H1 (cell line): Measurements from ENCODE around the gene MTX1. TPM values are rescaled to one million over a fixed set of nuclear protein-coding genes. Genes with fewer than 3 reads are reported as not detected.

Source experiments
- CTCF ChIA-PET: fragments of 300-600 bp; sonication (Branson Sonifier 250); formaldehyde crosslinking; loops from one replicate; lab custom pipeline; 2021; ENCODE audit not compliant: partially characterized antibody; lab: Charles Lee
- POLR2A ChIA-PET: fragments of 300-600 bp; sonication (Branson Sonifier 250); formaldehyde crosslinking; loops from one replicate; lab custom pipeline; 2021; ENCODE audit warnings: inconsistent platforms; ENCODE audit not compliant: partially characterized antibody; lab: Charles Lee
- DNase-seq, 2 experiments: peaks; one replicate each; pipeline versions ENCODE4 v3.0.0 to v3.0.0-alpha.2; 2010 to 2022; ENCODE audit warnings: low spot score in 2 of 2, low read depth in 1 of 2, mixed read lengths in 1 of 2
- FAIRE-seq: peaks from 2 replicates; lab custom pipeline; 2011; peaks lifted over from hg19 to GRCh38; lab: Jason Lieb, UNC
- H2AFZ ChIP-seq: 2 replicates; pipeline ENCODE4 v1.8.1; 2012; ENCODE audit warnings: low read length, inconsistent platforms
- H2AK5ac ChIP-seq: 2 replicates; pipeline ENCODE4 v1.6.1; 2013; ENCODE audit warnings: low read depth, low read length
- H2BK120ac ChIP-seq: replicated peaks from 2 replicates; pipeline ENCODE3; 2013; ENCODE audit warnings: low read depth, low read length, inconsistent platforms
- H2BK12ac ChIP-seq: 2 replicates; pipeline ENCODE4 v1.6.1; 2013; ENCODE audit warnings: low read depth, low read length
- H2BK15ac ChIP-seq: 2 replicates; pipeline ENCODE4 v1.6.1; 2013; ENCODE audit warnings: low read length
- H2BK20ac ChIP-seq: 2 replicates; pipeline ENCODE4 v1.6.1; 2013; ENCODE audit warnings: low read length
- H2BK5ac ChIP-seq: 2 replicates; pipeline ENCODE4 v1.6.1; 2013; ENCODE audit warnings: low read depth, low read length
- H3K14ac ChIP-seq: 2 replicates; pipeline ENCODE4 v1.6.1; 2013; ENCODE audit warnings: inconsistent platforms; ENCODE audit not compliant: insufficient read length
- H3K18ac ChIP-seq: 2 replicates; pipeline ENCODE4 v1.6.1; 2013; ENCODE audit warnings: low read length; ENCODE audit errors: extremely low read depth
- H3K23ac ChIP-seq: 2 replicates; pipeline ENCODE4 v1.6.1; 2013; ENCODE audit warnings: inconsistent platforms; ENCODE audit not compliant: insufficient read length
- H3K23me2 ChIP-seq: 2 replicates; pipeline ENCODE4 v1.6.1; 2013; ENCODE audit warnings: low read depth, low read length
- H3K27ac ChIP-seq: 2 replicates; pipeline ENCODE4 v1.6.1; 2011; ENCODE audit warnings: low read depth, low read length, inconsistent platforms
- H3K27me3 ChIP-seq, 4 experiments: replicated peaks in 1 of 4; 1 replicate in 1 of 4; 2 replicates in 3 of 4; pipeline versions ENCODE4 v1.6.1 to v1.8.1; 2011 to 2013; ENCODE audit warnings: low read length in 3 of 4, mild to moderate bottlenecking in 3 of 4, inconsistent platforms in 2 of 4, mixed read lengths in 2 of 4, moderate library complexity in 1 of 4; ENCODE audit not compliant: control insufficient read depth in 3 of 4, insufficient read depth in 3 of 4; ENCODE audit errors: extremely low read depth in 1 of 4
- H3K36me3 ChIP-seq, 4 experiments: 2 replicates each; pipeline versions ENCODE4 v1.6.1 to v1.8.1; 2011 to 2013; ENCODE audit warnings: mild to moderate bottlenecking in 4 of 4, low read length in 3 of 4, moderate library complexity in 2 of 4, control low read depth in 1 of 4, inconsistent platforms in 1 of 4; ENCODE audit not compliant: insufficient read depth in 4 of 4, control insufficient read depth in 2 of 4
- H3K4ac ChIP-seq: replicated peaks from 2 replicates; pipeline ENCODE3; 2013; ENCODE audit warnings: low read length, low read depth, mixed read lengths, inconsistent platforms; ENCODE audit not compliant: insufficient read length
- H3K4me1 ChIP-seq, 4 experiments: replicated peaks in 1 of 4; 1 replicate in 1 of 4; 2 replicates in 3 of 4; pipeline versions ENCODE4 v1.6.1 to v1.8.1; 2011 to 2013; ENCODE audit warnings: low read length in 3 of 4, inconsistent platforms in 2 of 4, mixed read lengths in 1 of 4; ENCODE audit not compliant: insufficient read depth in 4 of 4, control insufficient read depth in 3 of 4
- H3K4me2 ChIP-seq, 2 experiments: 2 replicates each; pipeline versions ENCODE4 v1.6.1 to v1.8.1; 2011 to 2013; ENCODE audit warnings: low read depth in 2 of 2, low read length in 2 of 2, control low read depth in 1 of 2, inconsistent platforms in 1 of 2, mild to moderate bottlenecking in 1 of 2; ENCODE audit not compliant: insufficient read depth in 1 of 2
- H3K4me3 ChIP-seq, 4 experiments: fragments of 200-600, 300-600 bp in 1 of 4; sonication (generic), shearing (Covaris generic), sonication (Bioruptor Twin) in 1 of 4; 2 replicates each; pipeline versions ENCODE4 v1.5.1 to v1.8.1; 2011 to 2016; ENCODE audit warnings: low read length in 4 of 4, low read depth in 3 of 4, control low read depth in 2 of 4, inconsistent platforms in 2 of 4, mild to moderate bottlenecking in 2 of 4, mixed read lengths in 1 of 4, moderate library complexity in 1 of 4; ENCODE audit not compliant: insufficient read depth in 2 of 4; ENCODE audit errors: extremely low read depth in 1 of 4
- H3K56ac ChIP-seq: replicated peaks from 2 replicates; pipeline ENCODE3; 2013; ENCODE audit warnings: low read depth, mild to moderate bottlenecking, mixed read lengths, low read length, inconsistent platforms; ENCODE audit not compliant: insufficient read length
- H3K79me1 ChIP-seq: 2 replicates; pipeline ENCODE4 v1.6.1; 2013; ENCODE audit warnings: low read depth, low read length, control low read depth
- H3K79me2 ChIP-seq, 2 experiments: 2 replicates each; pipeline versions ENCODE4 v1.6.1 to v1.8.1; 2012 to 2013; ENCODE audit warnings: low read length in 2 of 2, mild to moderate bottlenecking in 2 of 2, inconsistent platforms in 1 of 2; ENCODE audit not compliant: insufficient read depth in 2 of 2, control insufficient read depth in 1 of 2
- H3K9ac ChIP-seq, 4 experiments: replicated peaks in 1 of 4; 1 replicate in 1 of 4; 2 replicates in 3 of 4; pipeline versions ENCODE4 v1.6.1 to v1.8.1; 2011 to 2013; ENCODE audit warnings: low read depth in 3 of 4, low read length in 3 of 4, control low read depth in 2 of 4, mild to moderate bottlenecking in 2 of 4, moderate library complexity in 2 of 4, inconsistent platforms in 1 of 4; ENCODE audit errors: extremely low read depth in 1 of 4
- H3K9me3 ChIP-seq, 2 experiments: 2 replicates each; pipeline versions ENCODE4 v1.6.1 to v1.8.1; 2012 to 2013; ENCODE audit warnings: mild to moderate bottlenecking in 2 of 2, moderate library complexity in 2 of 2, control low read depth in 1 of 2, inconsistent platforms in 1 of 2, low read depth in 1 of 2, low read length in 1 of 2, mixed read lengths in 1 of 2; ENCODE audit not compliant: insufficient read depth in 2 of 2
- H4K20me1 ChIP-seq, 2 experiments: replicated peaks in 1 of 2; 2 replicates each; pipeline versions ENCODE3 to v1.8.1; 2011 to 2013; ENCODE audit warnings: inconsistent platforms in 2 of 2, low read length in 2 of 2, mild to moderate bottlenecking in 1 of 2; ENCODE audit not compliant: insufficient read depth in 2 of 2, control insufficient read depth in 1 of 2
- H4K5ac ChIP-seq: 2 replicates; pipeline ENCODE4 v1.6.1; 2013; ENCODE audit warnings: low read length, low read depth, mixed read lengths, inconsistent platforms; ENCODE audit not compliant: insufficient read length
- H4K8ac ChIP-seq: 2 replicates; pipeline ENCODE4 v1.8.0; 2013; ENCODE audit warnings: mild to moderate bottlenecking, moderate library complexity, low read length, inconsistent platforms; ENCODE audit not compliant: insufficient read depth; ENCODE audit errors: extremely low read depth
- H4K91ac ChIP-seq: replicated peaks from 2 replicates; pipeline ENCODE3; 2013; ENCODE audit warnings: low read length, mixed read lengths, inconsistent platforms; ENCODE audit not compliant: insufficient read length
- ATF2 ChIP-seq: IDR thresholded peaks from 2 replicates; pipeline ENCODE4 v1.6.1; 2012; ENCODE audit warnings: low read length, inconsistent platforms
- RBBP5 ChIP-seq: IDR thresholded peaks from 2 replicates; pipeline ENCODE4 v1.7.1; 2012; ENCODE audit warnings: low read depth, mild to moderate bottlenecking, inconsistent platforms, low read length, moderate library complexity, borderline replicate concordance
- WGBS, 2 experiments: shearing (Covaris generic) in 1 of 2; methylation state at CpG; one replicate each; pipeline versions ENCODE4 v1.1.6 to v1.1.7; 2013 to 2015; ENCODE audit warnings: low lambda C conversion rate in 2 of 2, mixed read lengths in 2 of 2, inconsistent platforms in 1 of 2, low coverage in 1 of 2, missing lambda C conversion rate in 1 of 2; ENCODE audit not compliant: insufficient replicate concordance in 2 of 2, insufficient coverage in 1 of 2, insufficient read length in 1 of 2; ENCODE audit errors: extremely low coverage in 1 of 2, missing lambda C conversion rate in 1 of 2; 5-methylcytosine and 5-hydroxymethylcytosine counted together
- polyA plus RNA-seq, 7 experiments: library from polyadenylated mRNA; depleted of rRNA in 3 of 7; stranded (reverse) in 5 of 7; unstranded in 2 of 7; fragments of >200 nt in 5 of 7; fragments of 200-250 nt in 2 of 7; gene quantifications; 1 replicate in 5 of 7; 2 replicates in 1 of 7; 4 replicates in 1 of 7; pipeline versions ENCODE4 v1.2.1 to v1.2.3, GENCODE V29; 2011 to 2013; ENCODE audit warnings: missing spikeins in 2 of 7, mixed read lengths in 2 of 7
- total RNA-seq: library from RNA; stranded (reverse); fragmentation: NEBNext Ultra II Directional; extraction: Animal tissue kit (Norgen Biotek cat#: 25700); gene quantifications from 2 replicates; pipeline ENCODE4 v1.2.1, GENCODE V29; 2021

MTX1 gene
- total and polyA plus RNA-seq, 2 of the 8 experiments (the other 6 are each of a cell fraction or from before 2014, with no cell fraction given): 47.9 to 131 TPM

GRCh38 chr1:155185783-155186066 is 22.8 kb upstream of the MTX1 start:
- Histone ChIP-seq H3K9me3 (no peaks in the 10 kb centered on the region), H4K5ac (no peak overlapping the region), H2BK120ac (no peak overlapping the region), H3K27me3 (no peaks in the 10 kb centered on the region), H3K4me1 (peaks cover 4 to 20% (median 11%) of the 10 kb centered on the region in 4 experiments), H4K20me1 (no peaks in the 10 kb centered on the region), H3K4ac (no peak overlapping the region), H2BK12ac (peak overlapping the region; percentile 39; the same call in 1 of the 2 replicates), H3K18ac (peak overlapping the region; percentile 44), H3K36me3 (peaks cover 0 to 12% (median 6%) of the 10 kb centered on the region in 4 experiments; a peak in 5 of 8 replicates), H4K91ac (no peak overlapping the region), H3K23ac (no peak overlapping the region), H2BK20ac (peak overlapping the region; percentile 6; the same call in 1 of the 2 replicates), H3K23me2 (no peaks in the 10 kb centered on the region; the same call in 1 of the 2 replicates), H4K8ac (no peak overlapping the region), H3K27ac (no peak overlapping the region; the same call in 1 of the 2 replicates), H2AK5ac (0 out of 2 replicates have a peak overlapping the region, but pooled peaks have one; percentile 24), H2BK15ac (no peak overlapping the region), H3K79me1 (no peaks in the 10 kb centered on the region), H2AFZ (no peak overlapping the region), H3K4me2 (0 out of 4 replicates have a peak overlapping the region, but pooled peaks of 1 of the 2 experiments have one; percentile 54), H3K79me2 (no peaks in the 10 kb centered on the region), H2BK5ac (peak overlapping the region; percentile 52; the same call in 1 of the 2 replicates), H3K9ac (no peak overlapping the region), H3K56ac (no peak overlapping the region), H3K4me3 (no peak overlapping the region), H3K14ac (no peak overlapping the region)
- WGBS, 2 experiments: 76% methylated on average over 6 of the region's 6 CpGs; no CpG with 5 or more reads in 1 of the 2 experiments
- POLR2A ChIA-PET: interaction anchor here (1.0 to 20.5 kb wide), 6 partner anchors 8 to 123 kb away, joined by 3 to 512 read pairs (median 8); partner anchors contain the start of genes KRTCAP2, MTX1, THBS3 and TRIM46
- FAIRE-seq: no peak
- DNase-seq: no peak
- CTCF ChIA-PET: interaction anchor here (1.1 to 6.1 kb wide), 7 partner anchors 8 to 41 kb away, joined by 3 to 38 read pairs (median 5); partner anchors contain the start of gene KRTCAP2
- TF ChIP-seq RBBP5: no peak
- TF ChIP-seq ATF2: no peak
